Left hindlimb (tissue), 1 donor: ENCODE results near the gene JAGN1.
A peak's percentile ranks its signal among the peaks of the same experiment; 100 is the strongest.
"Not testable (repeated sequence)": the region's sequence is repeated elsewhere in the genome, so short reads cannot be mapped to it uniquely, and the experiment has no call there.

Source experiments
- DNase-seq: peaks from one replicate; pipeline ENCODE4 v3.0.0-alpha.2; 2018

The JAGN1 gene

GRCh38 chr3:9918261-9919038 lies 28.0 kb downstream of the JAGN1 start:
- DNase-seq: no peak

GRCh38 chr3:9928158-9928557 lies 37.7 kb downstream of the JAGN1 start:
- no peak for DNase-seq

- no peak for DNase-seq
Measured at GRCh38 chr3:9930804-9931418, 40.5 kb downstream of the JAGN1 start.

GRCh38 chr3:9932535-9932842 lies 42.1 kb downstream of the JAGN1 start:
- no peak for DNase-seq

GRCh38 chr3:9932843-9933560 lies 42.6 kb downstream of the JAGN1 start:
- peak; percentile 84 for DNase-seq

- DNase-seq: peak; percentile 96
Measured at GRCh38 chr3:9933561-9934234, 43.3 kb downstream of the JAGN1 start, which contains the start of gene CRELD1. TSS of gene CRELD1 (plus strand) at chr3:9933834. CDS start at chr3:9934439, 605 bp downstream.

GRCh38 chr3:9934235-9934621 lies 43.8 kb downstream of the JAGN1 start:
- peak; percentile 59 for DNase-seq

GRCh38 chr3:9934993-9935392 lies 44.6 kb downstream of the JAGN1 start:
- no peak for DNase-seq

GRCh38 chr3:9935966-9936510 lies 45.6 kb downstream of the JAGN1 start:
- DNase-seq: no peak

GRCh38 chr3:9937486-9938238 lies 47.3 kb downstream of the JAGN1 start:
- no peak for DNase-seq

- DNase-seq: no peak
Measured at GRCh38 chr3:9938966-9939365, 48.6 kb downstream of the JAGN1 start.

GRCh38 chr3:9939906-9940305 lies 49.5 kb downstream of the JAGN1 start:
- DNase-seq: not testable (repeated sequence)

- DNase-seq: no peak
Measured at GRCh38 chr3:9940746-9941145, 50.3 kb downstream of the JAGN1 start.

- no peak for DNase-seq
Measured at GRCh38 chr3:9942164-9942563, 51.8 kb downstream of the JAGN1 start.

- DNase-seq: no peak
Measured at GRCh38 chr3:9942934-9943690, 52.7 kb downstream of the JAGN1 start.
